G401.6 (cell line): Measurements from ENCODE around the gene KASH5.
"Not testable (repeated sequence)": the region's sequence is repeated elsewhere in the genome, so short reads cannot be mapped to it uniquely, and the experiment has no call there.

Experiments used
- FAIRE-seq: peaks from 2 replicates; lab custom pipeline; 2012; peaks lifted over from hg19 to GRCh38; lab: Jason Lieb, UNC

The KASH5 gene

GRCh38 chr19:49461130-49461529 lies 73.1 kb downstream of the KASH5 start:
- FAIRE-seq, result not testable (repeated sequence)

GRCh38 chr19:49461656-49462055 lies 73.6 kb downstream of the KASH5 start:
- FAIRE-seq, result no peak

- no peak for FAIRE-seq
Measured at GRCh38 chr19:49462492-49462891, 74.4 kb downstream of the KASH5 start.

GRCh38 chr19:49463960-49464740 lies 76.1 kb downstream of the KASH5 start:
- FAIRE-seq, result no peak

GRCh38 chr19:49465371-49465770 lies 77.3 kb downstream of the KASH5 start:
- no peak for FAIRE-seq
